Transverse colon (tissue), 4 donors: ENCODE data around the gene CD69. TPM values are rescaled to one million over a fixed set of nuclear protein-coding genes. Genes with fewer than 3 reads are reported as not detected.
"Not testable (repeated sequence)": the region's sequence is repeated elsewhere in the genome, so short reads cannot be mapped to it uniquely, and the experiment has no call there.

Experiments
- DNase-seq: peaks from one replicate; pipeline ENCODE4 v3.0.0-alpha.2; 2019
- H3K27ac ChIP-seq, 4 donors: fragments of 200-600 bp; sonication (generic); 2 replicates each; pipeline ENCODE4 v1.5.1; 2016 to 2018; ENCODE audit warnings: inconsistent platforms in 4 of 4
- H3K27me3 ChIP-seq: fragments of 200-600 bp; sonication (generic); 2 replicates; pipeline ENCODE4 v1.5.1; 2017; ENCODE audit warnings: inconsistent platforms
- H3K36me3 ChIP-seq, 4 donors: fragments of 200-600 bp; sonication (generic); 2 replicates each; pipeline ENCODE4 v1.5.1; 2017 to 2019; ENCODE audit warnings: inconsistent platforms in 4 of 4
- H3K4me1 ChIP-seq, 4 donors: fragments of 200-600 bp; sonication (generic); 2 replicates each; pipeline ENCODE4 v1.5.1; 2017 to 2020; ENCODE audit warnings: inconsistent platforms in 4 of 4
- H3K4me3 ChIP-seq, 4 donors: fragments of 200-600 bp; sonication (generic); 1 replicate in 1 of 4; 2 replicates in 3 of 4; pipeline versions ENCODE4 v1.5.1 to v1.6.1; 2017 to 2019; ENCODE audit warnings: inconsistent platforms in 4 of 4
- H3K9me3 ChIP-seq, 2 donors: fragments of 200-600 bp; sonication (generic); 2 replicates each; pipeline ENCODE4 v1.5.1; 2017 to 2019; ENCODE audit warnings: inconsistent platforms in 2 of 2
- CTCF ChIP-seq, 5 experiments: fragments of 200-600 bp in 3 of 5; fragments of 450-650 bp in 2 of 5; sonication (generic) in 3 of 5; IDR thresholded peaks; 1 replicate in 2 of 5; 2 replicates in 3 of 5; pipeline ENCODE4 v1.5.1; 2016 to 2017; ENCODE audit warnings: antibody characterized with exemption in 5 of 5, inconsistent platforms in 3 of 5, mild to moderate bottlenecking in 2 of 5, moderate library complexity in 1 of 5
- EP300 ChIP-seq: sonication (generic); formaldehyde crosslinking; IDR thresholded peaks from one replicate; pipeline ENCODE4 v1.6.1; 2017; ENCODE audit warnings: antibody characterized with exemption, low read depth
- POLR2A ChIP-seq: fragments of 450-650 bp; IDR thresholded peaks from one replicate; pipeline ENCODE4 v1.6.1; 2016; ENCODE audit warnings: antibody characterized with exemption, mild to moderate bottlenecking, moderate library complexity
- POLR2AphosphoS5 ChIP-seq, 3 donors: sonication (generic); formaldehyde crosslinking; IDR thresholded peaks; one replicate each; pipeline ENCODE4 v1.6.1; 2016; ENCODE audit warnings: antibody characterized with exemption in 3 of 3
- WGBS, 2 donors: methylation state at CpG; one replicate each; pipeline ENCODE4 v1.1.5; 2018; ENCODE audit warnings: low coverage in 1 of 2; 5-methylcytosine and 5-hydroxymethylcytosine counted together
- in situ Hi-C, 4 donors: fragments of 200-750 bp; cut with MboI; loops; one replicate each; pipeline versions ENCODE4 v1.15.0 to v1.15.1; 2017; ENCODE audit warnings: low sequenced_read_pairs in 3 of 4, low pct_ligation_motif_present in 1 of 4, low pct_unique_long_range_greater_than_20kb in 1 of 4
- intact Hi-C: fragments of 100-400 bp; cut with DNase I; formaldehyde crosslinking; loops from one replicate; pipeline ENCODE4 v1.15.1; 2023; ENCODE audit warnings: low total_unique reads
- total RNA-seq, 4 donors: library from RNA; depleted of rRNA; stranded (reverse); fragments of >200 nt; gene quantifications; one replicate each; pipeline ENCODE4 v1.1.0, GENCODE V29; 2016

CD69 gene
- total RNA-seq, 4 donors from 2014 or later = 7.8 to 19.2 TPM; not detected in 2

GRCh38 chr12:9741726-9742125 lies 19.0 kb downstream of the CD69 start:
- DNase-seq = peak; percentile 67
- Histone ChIP-seq H3K36me3 (no peaks in the 10 kb centered on the region), H3K27me3 (no peaks in the 10 kb centered on the region), H3K27ac (peak overlapping the region in 3 of 4 donors; percentile 33 to 48 (median 45)), H3K4me1 (peaks cover 0 to 19% (median 4%) of the 10 kb centered on the region in 4 donors), H3K9me3 (no peaks in the 10 kb centered on the region), H3K4me3 (no peak overlapping the region)
- intact Hi-C loops = no loop called here
- in situ Hi-C loops = loop anchor here in 2 of 4 donors (10.0 kb wide), 1 partner anchor 183 kb away; no protein-coding TSS in a partner anchor
- TF ChIP-seq POLR2A = no peak
- TF ChIP-seq EP300 = no peak
- no peak for TF ChIP-seq CTCF (IDR thresholded peaks at IDR 0.05)
- no peak for TF ChIP-seq POLR2AphosphoS5 (IDR thresholded peaks at IDR 0.05)
- WGBS, 2 donors = 59 to 73% methylated on average over 4 of the region's 4 CpGs

GRCh38 chr12:9740106-9740750 lies 20.5 kb downstream of the CD69 start:
- WGBS, 2 donors = 46 to 84% methylated on average over 2 to 7 of the region's 7 CpGs
- no peak for TF ChIP-seq POLR2A
- Histone ChIP-seq H3K36me3 (no peaks in the 10 kb centered on the region), H3K4me3 (peak overlapping the region in 3 of 4 donors; percentile 5 to 41 (median 39)), H3K27ac (peak overlapping the region; percentile 21 to 75 (median 46)), H3K4me1 (peaks cover 0 to 21% (median 4%) of the 10 kb centered on the region in 4 donors), H3K27me3 (no peaks in the 10 kb centered on the region), H3K9me3 (no peaks in the 10 kb centered on the region)
- DNase-seq = peak; percentile 24
- intact Hi-C loops = no loop called here
- in situ Hi-C loops = loop anchor here in 2 of 4 donors (10.0 kb wide), 1 partner anchor 185 kb away; no protein-coding TSS in a partner anchor

GRCh38 chr12:9739404-9740105 lies 21.1 kb downstream of the CD69 start:
- Histone ChIP-seq H3K4me3 (peak overlapping the region in 3 of 4 donors; percentile 5 to 41 (median 39)), H3K4me1 (peaks cover 0 to 21% (median 4%) of the 10 kb centered on the region in 4 donors), H3K27ac (peak overlapping the region; percentile 21 to 75 (median 46))
- H3K36me3 ChIP-seq, intact Hi-C loops, H3K9me3 ChIP-seq, H3K27me3 ChIP-seq: not testable (repeated sequence)
- in situ Hi-C loops = loop anchor here in 2 of 4 donors (10.0 kb wide), 1 partner anchor 185 kb away; no protein-coding TSS in a partner anchor
- peak; percentile 40 for DNase-seq
- 87% methylated on average over 44 of the region's 54 CpGs; no CpG with 5 or more reads in 1 of the 2 donors for WGBS, 2 donors

- H3K4me1 ChIP-seq = peaks cover 0 to 21% (median 4%) of the 10 kb centered on the region in 4 donors
- in situ Hi-C loops, intact Hi-C loops, H3K36me3 ChIP-seq, DNase-seq, H3K9me3 ChIP-seq, H3K27me3 ChIP-seq, H3K27ac ChIP-seq, H3K4me3 ChIP-seq: not testable (repeated sequence)
- WGBS, 2 donors = 88% methylated on average over 14 of the region's 14 CpGs; no CpG with 5 or more reads in 1 of the 2 donors
These were observed 21.8 kb downstream of the CD69 start for GRCh38 chr12:9738905-9739304.

- Histone ChIP-seq H3K27me3 (no peaks in the 10 kb centered on the region), H3K4me1 (peaks cover 0 to 12% (median 4%) of the 10 kb centered on the region in 4 donors), H3K27ac (peak overlapping the region; percentile 38 to 69 (median 40)), H3K36me3 (no peaks in the 10 kb centered on the region), H3K9me3 (no peaks in the 10 kb centered on the region), H3K4me3 (no peak overlapping the region)
- WGBS, 2 donors = 20 to 24% methylated on average over 2 to 3 of the region's 3 CpGs
- intact Hi-C loops = no loop called here
- in situ Hi-C loops = no loop called here
- TF ChIP-seq POLR2AphosphoS5 (IDR thresholded peaks at IDR 0.05) (no peak), CTCF (IDR thresholded peaks at IDR 0.05) (no peak), POLR2A (no peak), EP300 (no peak)
- DNase-seq = no peak
These were observed 23.6 kb downstream of the CD69 start for GRCh38 chr12:9736936-9737705.
